Trophoblast cell (in vitro differentiated cells and primary cell): ENCODE measurements around the gene ARHGAP10.

Experiments used
- DNase-seq, 2 donors: peaks; one replicate each; pipeline ENCODE4 v3.0.0-alpha.2; 2016
- H2AFZ ChIP-seq: 2 replicates; pipeline ENCODE4 v1.6.1; 2013; ENCODE audit warnings: low read length, moderate library complexity, mild to moderate bottlenecking; ENCODE audit not compliant: insufficient read depth, poor library complexity
- H2AK5ac ChIP-seq: 2 replicates; pipeline ENCODE4 v1.6.1; 2013; ENCODE audit warnings: mild to moderate bottlenecking, low read length
- H2BK120ac ChIP-seq: 2 replicates; pipeline ENCODE4 v1.6.1; 2013; ENCODE audit warnings: low read length, mild to moderate bottlenecking, moderate library complexity; ENCODE audit not compliant: insufficient read depth, poor library complexity
- H2BK12ac ChIP-seq: 2 replicates; pipeline ENCODE4 v1.6.1; 2013; ENCODE audit warnings: mild to moderate bottlenecking, low read length, moderate library complexity
- H2BK5ac ChIP-seq: 2 replicates; pipeline ENCODE4 v1.6.1; 2013; ENCODE audit warnings: low read length, low read depth, moderate library complexity, mild to moderate bottlenecking; ENCODE audit not compliant: poor library complexity
- H3K14ac ChIP-seq: 2 replicates; pipeline ENCODE4 v1.6.1; 2013; ENCODE audit warnings: mild to moderate bottlenecking, low read length
- H3K18ac ChIP-seq: 2 replicates; pipeline ENCODE4 v1.6.1; 2013; ENCODE audit warnings: mild to moderate bottlenecking, low read length
- H3K23ac ChIP-seq: 2 replicates; pipeline ENCODE4 v1.6.1; 2013; ENCODE audit warnings: low read length
- H3K27ac ChIP-seq: 2 replicates; pipeline ENCODE4 v1.5.1; 2013; ENCODE audit warnings: low read depth, mild to moderate bottlenecking, inconsistent platforms, low read length, moderate library complexity
- H3K27me3 ChIP-seq: 2 replicates; pipeline ENCODE4 v1.6.1; 2013; ENCODE audit warnings: inconsistent platforms, mild to moderate bottlenecking, low read length, moderate library complexity; ENCODE audit not compliant: insufficient read depth
- H3K36me3 ChIP-seq, 2 experiments: 1 replicate in 1 of 2; 2 replicates in 1 of 2; pipeline ENCODE4 v1.6.1; 2013; ENCODE audit warnings: low read length in 2 of 2, mild to moderate bottlenecking in 2 of 2, moderate library complexity in 1 of 2; ENCODE audit not compliant: insufficient read depth in 2 of 2, control insufficient read depth in 1 of 2
- H3K4ac ChIP-seq: 2 replicates; pipeline ENCODE4 v1.6.1; 2013; ENCODE audit warnings: low read depth, mild to moderate bottlenecking, low read length, moderate library complexity
- H3K4me1 ChIP-seq, 2 experiments: 1 replicate in 1 of 2; 2 replicates in 1 of 2; pipeline ENCODE4 v1.6.1; 2013; ENCODE audit warnings: low read length in 2 of 2, mild to moderate bottlenecking in 2 of 2, moderate library complexity in 1 of 2; ENCODE audit not compliant: insufficient read depth in 2 of 2, control insufficient read depth in 1 of 2
- H3K4me2 ChIP-seq: 2 replicates; pipeline ENCODE4 v1.6.1; 2013; ENCODE audit warnings: inconsistent platforms, mild to moderate bottlenecking, low read length, moderate library complexity
- H3K4me3 ChIP-seq: 2 replicates; pipeline ENCODE4 v1.5.1; 2013; ENCODE audit warnings: mild to moderate bottlenecking, low read depth, low read length, inconsistent platforms
- H3K79me1 ChIP-seq: one replicate; pipeline ENCODE4 v1.6.1; 2013; ENCODE audit warnings: low read length
- H3K79me2 ChIP-seq: 2 replicates; pipeline ENCODE4 v1.6.1; 2013; ENCODE audit warnings: low read length, mild to moderate bottlenecking; ENCODE audit not compliant: control insufficient read depth, insufficient read depth, poor library complexity
- H3K9ac ChIP-seq: 2 replicates; pipeline ENCODE4 v1.6.1; 2013; ENCODE audit warnings: mild to moderate bottlenecking, low read length
- H3K9me3 ChIP-seq: 2 replicates; pipeline ENCODE4 v1.6.1; 2013; ENCODE audit warnings: low read depth, mild to moderate bottlenecking, control low read depth, inconsistent platforms, low read length; ENCODE audit not compliant: insufficient read depth
- H4K12ac ChIP-seq: 2 replicates; pipeline ENCODE4 v1.6.1; 2013; ENCODE audit warnings: low read depth, mild to moderate bottlenecking, low read length, moderate library complexity
- H4K8ac ChIP-seq: 2 replicates; pipeline ENCODE4 v1.6.1; 2013; ENCODE audit warnings: low read depth, mild to moderate bottlenecking, low read length, moderate library complexity
- H4K91ac ChIP-seq: one replicate; pipeline ENCODE4 v1.6.1; 2013; ENCODE audit warnings: low read depth, mild to moderate bottlenecking, low read length, moderate library complexity
- WGBS: extraction: QIAGEN DNeasy Blood & Tissue Kit; methylation state at CpG from one replicate; pipeline ENCODE4 v1.1.7; 2013; ENCODE audit warnings: missing lambda C conversion rate; ENCODE audit not compliant: insufficient read length, insufficient coverage; ENCODE audit errors: extremely low coverage; 5-methylcytosine and 5-hydroxymethylcytosine counted together

Gene ARHGAP10

DNA sequence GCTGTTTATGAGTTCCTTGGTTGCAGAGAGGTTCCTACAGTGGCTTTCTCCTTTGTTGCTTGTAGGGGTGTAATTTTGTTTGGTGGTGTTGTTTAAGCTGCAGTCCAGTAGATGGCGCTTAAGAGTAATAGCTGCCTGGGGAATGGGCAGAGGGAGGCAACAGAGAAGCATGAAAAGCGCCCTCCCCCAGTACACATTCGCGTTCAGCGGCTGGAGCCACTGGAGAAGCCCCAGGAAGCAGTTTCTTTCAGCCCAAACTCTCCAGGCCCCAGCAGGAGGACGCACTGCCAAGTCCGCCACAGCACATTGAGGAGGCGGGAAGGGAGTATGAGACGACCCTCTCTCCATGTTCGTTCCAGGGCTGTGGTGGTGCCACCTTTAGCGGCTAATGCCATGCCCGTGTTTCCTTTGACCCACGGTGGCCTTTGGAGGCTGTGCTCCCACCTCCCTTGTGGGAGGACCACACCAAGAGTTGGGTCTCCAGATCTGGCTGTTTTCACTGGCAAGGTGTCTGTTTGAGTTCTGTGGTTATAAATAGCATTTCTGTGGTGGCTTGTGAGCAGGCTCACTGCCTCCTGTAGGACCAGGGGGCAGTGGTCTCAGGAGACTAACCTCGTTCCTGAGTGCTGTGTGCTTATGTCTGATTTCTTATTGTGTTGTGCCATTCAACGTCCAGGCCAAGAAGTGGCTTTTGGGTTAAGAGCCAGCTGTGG, 252.3 kb downstream of the ARHGAP10 start:
- peak in 1 of 2 donors; percentile 55 for DNase-seq
- peak overlapping the region; percentile 32 for H4K8ac ChIP-seq
- WGBS = no CpG with 5 or more reads among the region's 15 CpGs
- no peaks in the 10 kb centered on the region for H3K9me3 ChIP-seq
- no peaks in the 10 kb centered on the region for H3K79me1 ChIP-seq
- H2AK5ac ChIP-seq = no peak overlapping the region
- no peak overlapping the region for H3K4me2 ChIP-seq
- H2BK5ac ChIP-seq = no peak overlapping the region
- H3K4me1 ChIP-seq = peaks cover 5 to 6% of the 10 kb centered on the region in 2 experiments
- H3K36me3 ChIP-seq = no peaks in the 10 kb centered on the region
- H3K4me3 ChIP-seq = no peak overlapping the region
- H2AFZ ChIP-seq = no peak overlapping the region
- peak overlapping the region; percentile 38 for H3K14ac ChIP-seq
- no peak overlapping the region for H3K27ac ChIP-seq
- peak overlapping the region; percentile 60 for H3K18ac ChIP-seq
- no peak overlapping the region for H3K23ac ChIP-seq
- no peak overlapping the region for H3K9ac ChIP-seq
- H4K91ac ChIP-seq = no peak overlapping the region
- no peak overlapping the region for H4K12ac ChIP-seq
- no peaks in the 10 kb centered on the region for H3K27me3 ChIP-seq
- H2BK12ac ChIP-seq = no peak overlapping the region
- H3K4ac ChIP-seq = no peak overlapping the region
- no peaks in the 10 kb centered on the region for H3K79me2 ChIP-seq
- no peak overlapping the region for H2BK120ac ChIP-seq

GRCh38 chr4:147984778-147985138, 252.9 kb downstream of the ARHGAP10 start:
- WGBS = no CpG with 5 or more reads among the region's 2 CpGs
- no peak overlapping the region for H2BK5ac ChIP-seq
- H3K4me2 ChIP-seq = no peak overlapping the region

DNA sequence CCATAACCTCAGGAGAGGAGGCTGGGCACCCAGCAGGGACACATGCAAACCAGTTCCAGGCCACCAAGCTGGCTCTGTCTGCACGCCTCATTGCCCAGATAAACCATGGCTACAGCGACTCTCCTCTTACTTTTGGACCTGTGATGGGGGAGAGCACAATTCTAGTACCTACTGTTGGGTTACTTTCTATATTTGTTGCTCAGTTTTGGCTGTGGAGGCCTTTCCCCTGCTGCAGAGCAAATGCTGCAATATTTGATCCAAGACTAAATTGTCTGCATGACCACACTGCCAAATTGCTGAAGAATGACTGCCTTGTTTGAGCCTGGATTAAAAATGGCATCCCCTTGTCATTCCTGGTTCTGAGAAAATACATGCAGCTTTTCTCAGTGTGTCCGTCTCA, 253.5 kb downstream of the ARHGAP10 start:
- Histone ChIP-seq H2AK5ac (no peak overlapping the region), H3K36me3 (no peaks in the 10 kb centered on the region), H3K14ac (no peak overlapping the region), H3K4ac (no peak overlapping the region), H2BK12ac (no peak overlapping the region), H3K79me1 (no peaks in the 10 kb centered on the region), H3K27me3 (no peaks in the 10 kb centered on the region), H3K4me1 (peaks cover 5 to 6% of the 10 kb centered on the region in 2 experiments), H4K12ac (no peak overlapping the region), H3K9me3 (no peaks in the 10 kb centered on the region), H3K23ac (no peak overlapping the region), H3K4me3 (no peak overlapping the region), H4K91ac (no peak overlapping the region), H4K8ac (no peak overlapping the region), H3K9ac (no peak overlapping the region), H3K79me2 (no peaks in the 10 kb centered on the region), H3K27ac (no peak overlapping the region), H2AFZ (no peak overlapping the region), H3K4me2 (no peak overlapping the region), H3K18ac (no peak overlapping the region), H2BK5ac (no peak overlapping the region), H2BK120ac (no peak overlapping the region)
- DNase-seq = no peak
- no CpG with 5 or more reads among the region's 3 CpGs for WGBS

More at GRCh38 chr4:147984778-147985138, 252.9 kb downstream of the ARHGAP10 start:
- no peak overlapping the region for H3K27ac ChIP-seq
- H3K4ac ChIP-seq = no peak overlapping the region
- no peak overlapping the region for H3K23ac ChIP-seq
- H3K4me1 ChIP-seq = peaks cover 5 to 6% of the 10 kb centered on the region in 2 experiments
- DNase-seq = no peak
- no peaks in the 10 kb centered on the region for H3K79me1 ChIP-seq
- no peak overlapping the region for H3K14ac ChIP-seq
- no peaks in the 10 kb centered on the region for H3K79me2 ChIP-seq
- no peaks in the 10 kb centered on the region for H3K9me3 ChIP-seq
- H2AFZ ChIP-seq = no peak overlapping the region
- no peak overlapping the region for H4K8ac ChIP-seq
- no peak overlapping the region for H3K4me3 ChIP-seq
- H3K18ac ChIP-seq = no peak overlapping the region
- H3K27me3 ChIP-seq = no peaks in the 10 kb centered on the region
- no peak overlapping the region for H2AK5ac ChIP-seq
- no peaks in the 10 kb centered on the region for H3K36me3 ChIP-seq
- no peak overlapping the region for H2BK120ac ChIP-seq
- no peak overlapping the region for H4K91ac ChIP-seq
- no peak overlapping the region for H2BK12ac ChIP-seq
- H3K9ac ChIP-seq = no peak overlapping the region
- H4K12ac ChIP-seq = no peak overlapping the region

DNA sequence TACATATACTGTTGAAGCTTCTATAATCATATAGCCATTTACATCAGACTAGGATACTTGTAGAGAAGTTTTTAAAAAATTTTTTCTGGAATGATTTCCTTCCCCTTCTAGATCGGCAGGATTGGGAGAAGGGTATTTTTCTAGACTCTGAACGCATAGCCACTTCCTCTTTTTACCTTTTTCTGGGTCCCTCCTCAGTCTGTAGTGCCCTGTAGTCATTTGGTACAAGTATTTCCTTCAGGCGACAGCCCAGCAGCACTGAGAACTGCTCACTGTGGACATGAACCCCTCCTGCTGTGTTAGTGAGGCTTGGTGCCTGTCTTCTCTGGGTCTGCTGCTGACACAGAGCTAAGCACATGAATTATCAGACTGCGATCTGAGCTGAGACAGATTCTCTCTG, 255.4 kb downstream of the ARHGAP10 start:
- WGBS = no CpG with 5 or more reads among the region's 4 CpGs
- Histone ChIP-seq H4K91ac (no peak overlapping the region), H3K4ac (no peak overlapping the region), H3K18ac (no peak overlapping the region), H3K9ac (no peak overlapping the region), H3K14ac (no peak overlapping the region), H3K4me1 (peaks cover 5 to 6% of the 10 kb centered on the region in 2 experiments), H4K8ac (no peak overlapping the region), H3K79me2 (no peaks in the 10 kb centered on the region), H3K9me3 (no peaks in the 10 kb centered on the region), H3K4me3 (no peak overlapping the region), H4K12ac (no peak overlapping the region), H2AFZ (no peak overlapping the region), H3K79me1 (no peaks in the 10 kb centered on the region), H3K27ac (no peak overlapping the region), H2AK5ac (no peak overlapping the region), H2BK5ac (no peak overlapping the region), H3K36me3 (peaks cover 0 to 2% of the 10 kb centered on the region in 2 experiments), H3K23ac (no peak overlapping the region), H3K4me2 (no peak overlapping the region), H3K27me3 (no peaks in the 10 kb centered on the region), H2BK12ac (no peak overlapping the region), H2BK120ac (no peak overlapping the region)
- no peak for DNase-seq
